Dendritic cell treated with granulocyte-macrophage colony-stimulating factor and Interleukin-4, amounts not matched to agents 40 ng/mL and 50 ng/mL, for 4 days (primary cell): ENCODE results near the gene KRIT1.
A peak's percentile ranks its signal among the peaks of the same experiment; 100 is the strongest.
"Not testable (repeated sequence)": the region's sequence is repeated elsewhere in the genome, so short reads cannot be mapped to it uniquely, and the experiment has no call there.

Source experiments
- H3K27ac Mint-ChIP-seq: one replicate; pipeline ENCODE4 v1.8.0; 2022; ENCODE audit warnings: mild to moderate bottlenecking, mixed read lengths
- H3K27me3 Mint-ChIP-seq: one replicate; pipeline ENCODE4 v1.8.0; 2022; ENCODE audit warnings: mild to moderate bottlenecking, mixed read lengths
- H3K36me3 Mint-ChIP-seq: one replicate; pipeline ENCODE4 v1.8.0; 2022; ENCODE audit warnings: low read depth, mixed read lengths
- H3K4me1 Mint-ChIP-seq: one replicate; pipeline ENCODE4 v1.8.0; 2022; ENCODE audit warnings: low read depth, mixed read lengths
- H3K4me3 Mint-ChIP-seq: one replicate; pipeline ENCODE4 v1.8.0; 2022; ENCODE audit warnings: mild to moderate bottlenecking, moderate library complexity, mixed read lengths
- H3K9me3 Mint-ChIP-seq: one replicate; pipeline ENCODE4 v1.8.0; 2022; ENCODE audit warnings: mixed read lengths
- intact Hi-C: fragments of 100-400 bp; cut with micrococcal nuclease; formaldehyde crosslinking; loops from one replicate; pipeline ENCODE4 v1.15.0; 2022

KRIT1 gene

DNA sequence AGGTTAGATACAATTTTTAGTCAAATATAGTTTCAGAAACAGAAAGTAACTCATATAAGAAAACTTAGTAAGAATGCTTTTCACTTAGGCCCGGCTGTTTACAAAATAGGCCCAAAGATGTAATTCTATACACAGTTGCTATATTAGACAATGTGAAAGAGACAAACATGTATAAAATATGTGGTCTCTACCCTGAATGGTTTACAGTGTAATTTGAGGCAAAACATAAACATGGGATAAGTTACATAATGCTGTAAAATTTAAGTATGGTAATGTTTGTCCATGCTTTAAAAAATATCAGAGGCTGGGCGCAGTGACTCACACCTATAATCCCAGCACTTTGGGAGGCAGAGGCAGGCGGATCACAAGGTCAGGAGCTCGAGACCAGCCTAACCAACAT is 18.7 kb downstream of the KRIT1 start:
- Mint-ChIP-seq H3K27ac (no peak overlapping the region), H3K4me3 (no peak overlapping the region), H3K27me3 (no peaks in the 10 kb centered on the region), H3K36me3 (peaks cover 77% of the 10 kb centered on the region), H3K9me3 (no peaks in the 10 kb centered on the region), H3K4me1 (no peaks in the 10 kb centered on the region)
- intact Hi-C loops, result loop anchor here (10.0 kb wide), 1 partner anchor 118 kb away; no protein-coding TSS in a partner anchor

GRCh38 chr7:92221766-92222165 is 23.9 kb downstream of the KRIT1 start:
- Mint-ChIP-seq H3K27ac (no peak overlapping the region), H3K9me3 (no peaks in the 10 kb centered on the region), H3K4me3 (no peak overlapping the region), H3K36me3 (peaks cover 84% of the 10 kb centered on the region), H3K4me1 (no peaks in the 10 kb centered on the region), H3K27me3 (no peaks in the 10 kb centered on the region)
- intact Hi-C loops, result loop anchor here (10.0 kb wide), 1 partner anchor 123 kb away; no protein-coding TSS in a partner anchor

DNA sequence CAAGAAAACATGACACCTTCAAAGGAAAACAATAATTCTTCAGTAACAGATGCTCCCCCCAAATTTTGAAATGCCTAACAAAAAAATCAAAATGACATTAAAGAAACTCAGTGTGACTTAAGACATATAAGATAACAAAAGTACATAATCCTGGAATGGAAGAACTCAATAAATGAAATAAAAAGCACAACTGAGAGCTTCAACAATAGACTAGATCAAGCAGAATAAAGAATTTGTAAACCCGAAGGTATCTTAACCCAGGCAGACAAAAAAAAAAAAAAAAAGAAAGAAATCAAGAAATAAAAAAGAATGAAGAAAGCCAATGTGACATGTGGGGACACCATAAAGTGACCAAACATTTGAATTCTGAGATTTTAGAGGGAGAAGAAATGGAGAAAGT is 39.0 kb downstream of the KRIT1 start:
- intact Hi-C loops, result no loop called here
- H3K9me3 Mint-ChIP-seq, result peaks cover 18% of the 10 kb centered on the region
- peaks cover 94% of the 10 kb centered on the region for H3K36me3 Mint-ChIP-seq
- no peaks in the 10 kb centered on the region for H3K27me3 Mint-ChIP-seq
- H3K4me3 Mint-ChIP-seq, result no peak overlapping the region
- H3K27ac Mint-ChIP-seq, result no peak overlapping the region
- no peaks in the 10 kb centered on the region for H3K4me1 Mint-ChIP-seq

DNA sequence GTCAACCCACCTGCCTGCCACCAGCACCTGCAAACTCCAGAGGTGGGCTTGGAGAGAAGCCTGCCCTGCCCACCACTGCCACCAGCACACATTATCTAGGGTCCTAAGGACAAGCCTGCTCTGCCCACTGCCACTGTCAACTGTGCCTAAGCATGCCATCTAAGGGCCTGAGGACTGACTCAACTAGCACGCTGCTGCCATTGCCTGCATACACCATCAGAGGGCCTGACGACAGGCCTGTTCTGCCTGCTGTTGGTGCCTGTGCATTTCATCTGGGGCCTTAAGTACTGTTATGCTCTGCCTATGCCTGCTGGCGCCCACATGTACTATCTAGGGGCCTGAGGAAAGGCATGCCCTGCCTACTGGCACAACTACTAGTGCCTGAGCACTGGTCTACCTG is 39.7 kb downstream of the KRIT1 start:
- Mint-ChIP-seq H3K36me3 (peaks cover 88% of the 10 kb centered on the region), H3K27ac (no peak overlapping the region), H3K9me3 (peaks cover 18% of the 10 kb centered on the region), H3K4me1 (no peaks in the 10 kb centered on the region), H3K27me3 (no peaks in the 10 kb centered on the region), H3K4me3 (no peak overlapping the region)
- intact Hi-C loops, result no loop called here

GRCh38 chr7:92200791-92201190 is 44.9 kb downstream of the KRIT1 start:
- Mint-ChIP-seq H3K4me1 (no peaks in the 10 kb centered on the region), H3K27me3 (no peaks in the 10 kb centered on the region), H3K9me3 (no peaks in the 10 kb centered on the region), H3K36me3 (peaks cover 66% of the 10 kb centered on the region), H3K4me3 (no peak overlapping the region), H3K27ac (no peak overlapping the region)
- intact Hi-C loops, result no loop called here

- intact Hi-C loops, result no loop called here
- Mint-ChIP-seq H3K27ac (no peak overlapping the region), H3K4me3 (no peak overlapping the region), H3K4me1 (no peaks in the 10 kb centered on the region), H3K27me3 (no peaks in the 10 kb centered on the region), H3K36me3 (peaks cover 31% of the 10 kb centered on the region), H3K9me3 (peaks cover 58% of the 10 kb centered on the region)
Observed at GRCh38 chr7:92192326-92192725, 53.4 kb downstream of the KRIT1 start.

GRCh38 chr7:92189246-92189645 is 56.5 kb downstream of the KRIT1 start:
- H3K4me3 Mint-ChIP-seq, intact Hi-C loops, H3K4me1 Mint-ChIP-seq, H3K27me3 Mint-ChIP-seq, H3K27ac Mint-ChIP-seq, H3K36me3 Mint-ChIP-seq: not testable (repeated sequence)
- H3K9me3 Mint-ChIP-seq, result peaks cover 60% of the 10 kb centered on the region

GRCh38 chr7:92184294-92184693 is 61.4 kb downstream of the KRIT1 start:
- not testable (repeated sequence) for H3K27ac Mint-ChIP-seq
- peaks cover 30% of the 10 kb centered on the region for H3K9me3 Mint-ChIP-seq
- peaks cover 12% of the 10 kb centered on the region for H3K27me3 Mint-ChIP-seq

GRCh38 chr7:92178928-92179924 is 66.5 kb downstream of the KRIT1 start, which contains the start of gene LRRD1:
Gene LRRD1, minus strand, starts transcription at chr7:92179142. Its CDS starts 13,940 bp downstream, at chr7:92165202.
- no peaks in the 10 kb centered on the region for H3K9me3 Mint-ChIP-seq
- intact Hi-C loops, result loop anchor here (1.0 to 5.0 kb wide), 2 partner anchors 44 to 268 kb away; partner anchors contain the start of gene GATAD1
- peaks cover 19% of the 10 kb centered on the region for H3K27me3 Mint-ChIP-seq
- H3K4me3 Mint-ChIP-seq, result peak within 1 kb of the TSS; percentile 83
- no peaks in the 10 kb centered on the region for H3K36me3 Mint-ChIP-seq
- H3K27ac Mint-ChIP-seq, result peak within 1 kb of the TSS; percentile 75
- peaks cover 14% of the 10 kb centered on the region for H3K4me1 Mint-ChIP-seq

More at GRCh38 chr7:92184294-92184693, 61.4 kb downstream of the KRIT1 start:
- intact Hi-C loops, H3K4me3 Mint-ChIP-seq, H3K36me3 Mint-ChIP-seq, H3K4me1 Mint-ChIP-seq: not testable (repeated sequence)

- Mint-ChIP-seq H3K27ac (no peak overlapping the region), H3K4me3 (no peak overlapping the region), H3K4me1 (peaks cover 14% of the 10 kb centered on the region), H3K36me3 (no peaks in the 10 kb centered on the region), H3K27me3 (peaks cover 18% of the 10 kb centered on the region), H3K9me3 (no peaks in the 10 kb centered on the region)
- intact Hi-C loops, result loop anchor here (5.0 kb wide), 1 partner anchor 270 kb away; the partner anchor contains the start of gene GATAD1
Observed at GRCh38 chr7:92177362-92177761, 68.4 kb downstream of the KRIT1 start.

GRCh38 chr7:92169529-92169928 is 76.2 kb downstream of the KRIT1 start:
- not testable (repeated sequence) for H3K4me3 Mint-ChIP-seq, H3K27me3 Mint-ChIP-seq

GRCh38 chr7:92161271-92161670 is 84.4 kb downstream of the KRIT1 start:
- no peaks in the 10 kb centered on the region for H3K4me1 Mint-ChIP-seq
- H3K27ac Mint-ChIP-seq, result no peak overlapping the region
- H3K4me3 Mint-ChIP-seq, result no peak overlapping the region
- H3K9me3 Mint-ChIP-seq, result no peaks in the 10 kb centered on the region
- H3K36me3 Mint-ChIP-seq, result no peaks in the 10 kb centered on the region
- H3K27me3 Mint-ChIP-seq, result peaks cover 1% of the 10 kb centered on the region
- intact Hi-C loops, result no loop called here

More at GRCh38 chr7:92169529-92169928, 76.2 kb downstream of the KRIT1 start:
- H3K27ac Mint-ChIP-seq, H3K9me3 Mint-ChIP-seq, intact Hi-C loops, H3K36me3 Mint-ChIP-seq, H3K4me1 Mint-ChIP-seq: not testable (repeated sequence)

DNA sequence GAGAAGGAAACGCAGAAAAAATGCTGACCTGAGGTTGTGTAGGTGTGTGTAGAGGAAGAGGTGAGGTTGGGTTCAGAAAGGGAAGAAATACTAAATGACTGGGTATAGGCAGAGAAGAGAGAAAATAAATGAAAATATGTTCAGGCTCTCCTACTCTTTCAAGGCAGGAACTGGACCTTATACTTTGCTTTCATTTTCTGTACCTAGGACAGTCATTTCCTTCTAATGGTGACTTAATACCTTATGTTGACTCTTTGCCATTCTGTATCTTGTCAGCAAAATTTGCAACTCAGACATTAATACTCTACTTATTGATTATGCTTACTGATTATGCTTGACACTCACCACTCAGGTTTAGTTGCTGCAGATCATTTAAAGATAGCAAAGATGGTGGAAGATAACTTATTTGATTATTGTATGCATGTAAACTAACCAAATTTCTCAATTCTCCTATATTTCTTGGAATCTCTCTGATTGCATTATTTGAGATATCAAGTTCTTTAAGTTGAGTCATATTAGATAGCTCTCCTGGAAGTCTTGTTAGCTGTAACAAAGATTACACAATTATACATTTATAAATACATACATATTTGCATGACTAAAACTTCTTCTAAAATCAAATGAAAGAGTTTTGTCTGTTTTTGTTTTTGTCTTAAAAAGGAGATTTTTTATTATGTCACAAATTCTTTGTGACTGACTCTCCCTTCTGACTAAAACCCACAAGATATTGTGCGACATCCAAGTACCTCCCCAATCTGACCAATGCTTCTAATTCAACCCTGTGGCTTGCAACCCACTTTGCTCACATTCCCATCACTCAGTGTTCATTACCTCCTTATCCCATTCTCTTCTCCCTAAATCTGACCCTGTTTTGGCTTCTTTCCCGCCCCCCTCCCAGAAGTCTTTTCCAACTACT is 86.8 kb downstream of the KRIT1 start:
- Mint-ChIP-seq H3K27me3 (peaks cover 1% of the 10 kb centered on the region), H3K4me3 (no peak overlapping the region), H3K9me3 (no peaks in the 10 kb centered on the region), H3K4me1 (peaks cover 5% of the 10 kb centered on the region), H3K36me3 (no peaks in the 10 kb centered on the region), H3K27ac (no peak overlapping the region)
- intact Hi-C loops, result no loop called here
